H1 (cell line): ENCODE results near the gene OGFR. TPM values are rescaled to one million over a fixed set of nuclear protein-coding genes. Genes with fewer than 3 reads are reported as not detected.

Source experiments
- CTCF ChIA-PET: fragments of 300-600 bp; sonication (Branson Sonifier 250); formaldehyde crosslinking; loops from one replicate; lab custom pipeline; 2021; ENCODE audit not compliant: partially characterized antibody; lab: Charles Lee
- POLR2A ChIA-PET: fragments of 300-600 bp; sonication (Branson Sonifier 250); formaldehyde crosslinking; loops from one replicate; lab custom pipeline; 2021; ENCODE audit warnings: inconsistent platforms; ENCODE audit not compliant: partially characterized antibody; lab: Charles Lee
- DNase-seq, 2 experiments: peaks; one replicate each; pipeline versions ENCODE4 v3.0.0 to v3.0.0-alpha.2; 2010 to 2022; ENCODE audit warnings: low spot score in 2 of 2, low read depth in 1 of 2, mixed read lengths in 1 of 2
- FAIRE-seq: peaks from 2 replicates; lab custom pipeline; 2011; peaks lifted over from hg19 to GRCh38; lab: Jason Lieb, UNC
- H2AFZ ChIP-seq: 2 replicates; pipeline ENCODE4 v1.8.1; 2012; ENCODE audit warnings: low read length, inconsistent platforms
- H2AK5ac ChIP-seq: 2 replicates; pipeline ENCODE4 v1.6.1; 2013; ENCODE audit warnings: low read depth, low read length
- H2BK120ac ChIP-seq: replicated peaks from 2 replicates; pipeline ENCODE3; 2013; ENCODE audit warnings: low read depth, low read length, inconsistent platforms
- H2BK12ac ChIP-seq: 2 replicates; pipeline ENCODE4 v1.6.1; 2013; ENCODE audit warnings: low read depth, low read length
- H2BK15ac ChIP-seq: 2 replicates; pipeline ENCODE4 v1.6.1; 2013; ENCODE audit warnings: low read length
- H2BK20ac ChIP-seq: 2 replicates; pipeline ENCODE4 v1.6.1; 2013; ENCODE audit warnings: low read length
- H2BK5ac ChIP-seq: 2 replicates; pipeline ENCODE4 v1.6.1; 2013; ENCODE audit warnings: low read depth, low read length
- H3K14ac ChIP-seq: 2 replicates; pipeline ENCODE4 v1.6.1; 2013; ENCODE audit warnings: inconsistent platforms; ENCODE audit not compliant: insufficient read length
- H3K18ac ChIP-seq: 2 replicates; pipeline ENCODE4 v1.6.1; 2013; ENCODE audit warnings: low read length; ENCODE audit errors: extremely low read depth
- H3K23ac ChIP-seq: 2 replicates; pipeline ENCODE4 v1.6.1; 2013; ENCODE audit warnings: inconsistent platforms; ENCODE audit not compliant: insufficient read length
- H3K23me2 ChIP-seq: 2 replicates; pipeline ENCODE4 v1.6.1; 2013; ENCODE audit warnings: low read depth, low read length
- H3K27ac ChIP-seq: 2 replicates; pipeline ENCODE4 v1.6.1; 2011; ENCODE audit warnings: low read depth, low read length, inconsistent platforms
- H3K27me3 ChIP-seq, 4 experiments: replicated peaks in 1 of 4; 1 replicate in 1 of 4; 2 replicates in 3 of 4; pipeline versions ENCODE4 v1.6.1 to v1.8.1; 2011 to 2013; ENCODE audit warnings: low read length in 3 of 4, mild to moderate bottlenecking in 3 of 4, inconsistent platforms in 2 of 4, mixed read lengths in 2 of 4, moderate library complexity in 1 of 4; ENCODE audit not compliant: control insufficient read depth in 3 of 4, insufficient read depth in 3 of 4; ENCODE audit errors: extremely low read depth in 1 of 4
- H3K36me3 ChIP-seq, 4 experiments: 2 replicates each; pipeline versions ENCODE4 v1.6.1 to v1.8.1; 2011 to 2013; ENCODE audit warnings: mild to moderate bottlenecking in 4 of 4, low read length in 3 of 4, moderate library complexity in 2 of 4, control low read depth in 1 of 4, inconsistent platforms in 1 of 4; ENCODE audit not compliant: insufficient read depth in 4 of 4, control insufficient read depth in 2 of 4
- H3K4ac ChIP-seq: replicated peaks from 2 replicates; pipeline ENCODE3; 2013; ENCODE audit warnings: low read length, low read depth, mixed read lengths, inconsistent platforms; ENCODE audit not compliant: insufficient read length
- H3K4me1 ChIP-seq, 4 experiments: replicated peaks in 1 of 4; 1 replicate in 1 of 4; 2 replicates in 3 of 4; pipeline versions ENCODE4 v1.6.1 to v1.8.1; 2011 to 2013; ENCODE audit warnings: low read length in 3 of 4, inconsistent platforms in 2 of 4, mixed read lengths in 1 of 4; ENCODE audit not compliant: insufficient read depth in 4 of 4, control insufficient read depth in 3 of 4
- H3K4me2 ChIP-seq, 2 experiments: 2 replicates each; pipeline versions ENCODE4 v1.6.1 to v1.8.1; 2011 to 2013; ENCODE audit warnings: low read depth in 2 of 2, low read length in 2 of 2, control low read depth in 1 of 2, inconsistent platforms in 1 of 2, mild to moderate bottlenecking in 1 of 2; ENCODE audit not compliant: insufficient read depth in 1 of 2
- H3K4me3 ChIP-seq, 4 experiments: fragments of 200-600, 300-600 bp in 1 of 4; sonication (generic), shearing (Covaris generic), sonication (Bioruptor Twin) in 1 of 4; 2 replicates each; pipeline versions ENCODE4 v1.5.1 to v1.8.1; 2011 to 2016; ENCODE audit warnings: low read length in 4 of 4, low read depth in 3 of 4, control low read depth in 2 of 4, inconsistent platforms in 2 of 4, mild to moderate bottlenecking in 2 of 4, mixed read lengths in 1 of 4, moderate library complexity in 1 of 4; ENCODE audit not compliant: insufficient read depth in 2 of 4; ENCODE audit errors: extremely low read depth in 1 of 4
- H3K56ac ChIP-seq: replicated peaks from 2 replicates; pipeline ENCODE3; 2013; ENCODE audit warnings: low read depth, mild to moderate bottlenecking, mixed read lengths, low read length, inconsistent platforms; ENCODE audit not compliant: insufficient read length
- H3K79me1 ChIP-seq: 2 replicates; pipeline ENCODE4 v1.6.1; 2013; ENCODE audit warnings: low read depth, low read length, control low read depth
- H3K79me2 ChIP-seq, 2 experiments: 2 replicates each; pipeline versions ENCODE4 v1.6.1 to v1.8.1; 2012 to 2013; ENCODE audit warnings: low read length in 2 of 2, mild to moderate bottlenecking in 2 of 2, inconsistent platforms in 1 of 2; ENCODE audit not compliant: insufficient read depth in 2 of 2, control insufficient read depth in 1 of 2
- H3K9ac ChIP-seq, 4 experiments: replicated peaks in 1 of 4; 1 replicate in 1 of 4; 2 replicates in 3 of 4; pipeline versions ENCODE4 v1.6.1 to v1.8.1; 2011 to 2013; ENCODE audit warnings: low read depth in 3 of 4, low read length in 3 of 4, control low read depth in 2 of 4, mild to moderate bottlenecking in 2 of 4, moderate library complexity in 2 of 4, inconsistent platforms in 1 of 4; ENCODE audit errors: extremely low read depth in 1 of 4
- H3K9me3 ChIP-seq, 2 experiments: 2 replicates each; pipeline versions ENCODE4 v1.6.1 to v1.8.1; 2012 to 2013; ENCODE audit warnings: mild to moderate bottlenecking in 2 of 2, moderate library complexity in 2 of 2, control low read depth in 1 of 2, inconsistent platforms in 1 of 2, low read depth in 1 of 2, low read length in 1 of 2, mixed read lengths in 1 of 2; ENCODE audit not compliant: insufficient read depth in 2 of 2
- H4K20me1 ChIP-seq, 2 experiments: replicated peaks in 1 of 2; 2 replicates each; pipeline versions ENCODE3 to v1.8.1; 2011 to 2013; ENCODE audit warnings: inconsistent platforms in 2 of 2, low read length in 2 of 2, mild to moderate bottlenecking in 1 of 2; ENCODE audit not compliant: insufficient read depth in 2 of 2, control insufficient read depth in 1 of 2
- H4K5ac ChIP-seq: 2 replicates; pipeline ENCODE4 v1.6.1; 2013; ENCODE audit warnings: low read length, low read depth, mixed read lengths, inconsistent platforms; ENCODE audit not compliant: insufficient read length
- H4K8ac ChIP-seq: 2 replicates; pipeline ENCODE4 v1.8.0; 2013; ENCODE audit warnings: mild to moderate bottlenecking, moderate library complexity, low read length, inconsistent platforms; ENCODE audit not compliant: insufficient read depth; ENCODE audit errors: extremely low read depth
- H4K91ac ChIP-seq: replicated peaks from 2 replicates; pipeline ENCODE3; 2013; ENCODE audit warnings: low read length, mixed read lengths, inconsistent platforms; ENCODE audit not compliant: insufficient read length
- CREB1 ChIP-seq: IDR thresholded peaks from 2 replicates; pipeline ENCODE4 v1.6.1; 2012; ENCODE audit warnings: inconsistent platforms
- GTF2F1 ChIP-seq: IDR thresholded peaks from 2 replicates; pipeline ENCODE4 v1.6.1; 2012; ENCODE audit warnings: low read depth, low read length, improper control_type of control experiment, borderline replicate concordance
- JUN ChIP-seq: IDR thresholded peaks from 2 replicates; pipeline ENCODE4 v1.6.1; 2011; ENCODE audit warnings: low read depth, mild to moderate bottlenecking, improper control_type of control experiment, low read length
- KDM1A ChIP-seq: fragments of 200-600, 300-600 bp; sonication (generic); IDR thresholded peaks from 2 replicates; pipeline ENCODE4 v1.7.1; 2016; ENCODE audit warnings: mild to moderate bottlenecking, low read length, borderline replicate concordance
- POLR2A ChIP-seq, 2 experiments: IDR thresholded peaks; 1 replicate in 1 of 2; 2 replicates in 1 of 2; pipeline ENCODE4 v1.6.1; 2011; ENCODE audit warnings: low read depth in 2 of 2, low read length in 2 of 2, mild to moderate bottlenecking in 2 of 2; ENCODE audit errors: control extremely low read depth in 1 of 2
- POLR2AphosphoS5 ChIP-seq: IDR thresholded peaks from 2 replicates; pipeline ENCODE4 v1.6.1; 2011; ENCODE audit warnings: low read depth, low read length
- RXRA ChIP-seq: IDR thresholded peaks from 2 replicates; pipeline ENCODE4 v1.6.1; 2011; ENCODE audit warnings: low read depth, mild to moderate bottlenecking, low read length, moderate library complexity; ENCODE audit not compliant: insufficient read depth
- SIX5 ChIP-seq: IDR thresholded peaks from 2 replicates; pipeline ENCODE4 v1.6.1; 2011; ENCODE audit warnings: mild to moderate bottlenecking, low read depth, low read length
- SP4 ChIP-seq: IDR thresholded peaks from 2 replicates; pipeline ENCODE4 v1.6.1; 2012; ENCODE audit warnings: low read length, inconsistent platforms
- TBP ChIP-seq: IDR thresholded peaks from 2 replicates; pipeline ENCODE4 v1.6.1; 2011; ENCODE audit warnings: low read depth, low read length, improper control_type of control experiment
- TCF12 ChIP-seq: IDR thresholded peaks from 2 replicates; pipeline ENCODE4 v1.6.1; 2011; ENCODE audit warnings: low read depth, mild to moderate bottlenecking, low read length
- YY1 ChIP-seq: IDR thresholded peaks from 2 replicates; pipeline ENCODE4 v1.6.1; 2011; ENCODE audit warnings: low read depth, mild to moderate bottlenecking, low read length
- WGBS, 2 experiments: shearing (Covaris generic) in 1 of 2; methylation state at CpG; one replicate each; pipeline versions ENCODE4 v1.1.6 to v1.1.7; 2013 to 2015; ENCODE audit warnings: low lambda C conversion rate in 2 of 2, mixed read lengths in 2 of 2, inconsistent platforms in 1 of 2, low coverage in 1 of 2, missing lambda C conversion rate in 1 of 2; ENCODE audit not compliant: insufficient replicate concordance in 2 of 2, insufficient coverage in 1 of 2, insufficient read length in 1 of 2; ENCODE audit errors: extremely low coverage in 1 of 2, missing lambda C conversion rate in 1 of 2; 5-methylcytosine and 5-hydroxymethylcytosine counted together
- polyA plus RNA-seq, 7 experiments: library from polyadenylated mRNA; depleted of rRNA in 3 of 7; stranded (reverse) in 5 of 7; unstranded in 2 of 7; fragments of >200 nt in 5 of 7; fragments of 200-250 nt in 2 of 7; gene quantifications; 1 replicate in 5 of 7; 2 replicates in 1 of 7; 4 replicates in 1 of 7; pipeline versions ENCODE4 v1.2.1 to v1.2.3, GENCODE V29; 2011 to 2013; ENCODE audit warnings: missing spikeins in 2 of 7, mixed read lengths in 2 of 7
- total RNA-seq: library from RNA; stranded (reverse); fragmentation: NEBNext Ultra II Directional; extraction: Animal tissue kit (Norgen Biotek cat#: 25700); gene quantifications from 2 replicates; pipeline ENCODE4 v1.2.1, GENCODE V29; 2021
- TF ChIP-seq, protein P1 (sequence below): IDR thresholded peaks from 2 replicates; pipeline ENCODE4 v1.6.1; 2012; ENCODE audit warnings: inconsistent platforms

Gene OGFR
- total and polyA plus RNA-seq, 2 of the 8 experiments (the other 6 are each of a cell fraction or from before 2014, with no cell fraction given) = 13.9 to 25.1 TPM

DNA sequence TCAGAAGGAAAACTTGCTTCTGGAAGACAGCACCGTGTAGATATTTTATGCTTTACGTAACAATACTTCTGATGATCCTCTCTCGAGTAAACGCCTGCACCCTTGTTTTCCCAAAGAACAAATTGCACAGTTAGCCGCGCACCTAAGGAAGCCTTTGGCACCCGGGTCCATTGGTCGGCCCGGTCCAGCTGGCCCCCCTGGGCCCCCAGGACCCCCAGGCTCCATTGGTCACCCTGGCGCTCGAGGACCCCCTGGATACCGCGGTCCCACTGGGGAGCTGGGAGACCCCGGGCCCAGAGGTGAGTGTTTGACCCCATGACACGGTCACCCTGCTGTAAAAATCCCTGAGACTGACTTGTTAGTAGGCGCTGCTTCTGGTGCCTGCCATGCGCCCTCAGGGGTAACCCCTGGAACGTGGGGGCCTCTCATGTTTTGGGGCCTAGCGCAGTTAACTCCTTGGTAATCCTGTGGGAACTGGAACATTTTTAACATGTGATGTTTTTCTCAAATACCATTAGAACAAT lies 32.4 kb downstream of the OGFR start:
- Histone ChIP-seq H3K27me3 (no peaks in the 10 kb centered on the region), H2BK12ac (no peak overlapping the region), H2BK20ac (no peak overlapping the region), H4K91ac (no peak overlapping the region), H2BK120ac (no peak overlapping the region), H3K27ac (no peak overlapping the region), H2AK5ac (no peak overlapping the region), H3K9ac (no peak overlapping the region), H3K79me1 (no peaks in the 10 kb centered on the region), H3K9me3 (no peaks in the 10 kb centered on the region), H2AFZ (no peak overlapping the region), H2BK5ac (no peak overlapping the region), H4K5ac (no peak overlapping the region), H3K4me3 (no peak overlapping the region), H3K23ac (no peak overlapping the region), H3K4ac (no peak overlapping the region), H4K8ac (no peak overlapping the region), H3K14ac (no peak overlapping the region), H3K18ac (no peak overlapping the region), H3K4me2 (no peak overlapping the region), H3K23me2 (no peaks in the 10 kb centered on the region), H3K56ac (no peak overlapping the region), H3K79me2 (no peaks in the 10 kb centered on the region), H3K4me1 (peaks cover 0 to 10% (median 0%) of the 10 kb centered on the region in 4 experiments; a peak in 2 of 7 replicates), H4K20me1 (peaks cover 0 to 2% of the 10 kb centered on the region in 2 experiments), H3K36me3 (peaks cover 0 to 21% (median 4%) of the 10 kb centered on the region in 4 experiments; a peak in 4 of 8 replicates), H2BK15ac (no peak overlapping the region)
- CTCF ChIA-PET = interaction anchor here (1.8 to 2.1 kb wide), 2 partner anchors 10 to 45 kb away, joined by 4 to 9 read pairs; no protein-coding TSS in a partner anchor
- DNase-seq (no peak), FAIRE-seq (no peak)
- POLR2A ChIA-PET = interaction anchor here (1.3 to 2.6 kb wide), 4 partner anchors 8 to 21 kb away, joined by 3 to 11 read pairs (median 8); no protein-coding TSS in a partner anchor
- 87% methylated on average over 10 of the region's 19 CpGs; no CpG with 5 or more reads in 1 of the 2 experiments for WGBS, 2 experiments
- no peak for TF ChIP-seq SP4
- no peak for TF ChIP-seq SIX5
- TF ChIP-seq JUN = no peak
- no peak for TF ChIP-seq YY1
- no peak for TF ChIP-seq GTF2F1
- TF ChIP-seq, protein P1, sequence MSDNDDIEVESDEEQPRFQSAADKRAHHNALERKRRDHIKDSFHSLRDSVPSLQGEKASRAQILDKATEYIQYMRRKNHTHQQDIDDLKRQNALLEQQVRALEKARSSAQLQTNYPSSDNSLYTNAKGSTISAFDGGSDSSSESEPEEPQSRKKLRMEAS = no peak
- TF ChIP-seq TCF12 = no peak
- no peak for TF ChIP-seq TBP
- TF ChIP-seq RXRA = no peak
- TF ChIP-seq CREB1 = no peak
- TF ChIP-seq POLR2AphosphoS5 = no peak
- TF ChIP-seq KDM1A = no peak
- no peak for TF ChIP-seq POLR2A (IDR thresholded peaks at IDR 0.05; ENCODE audit: control extremely low read depth in 1 of 2, low read depth in 2 of 2, low read length in 2 of 2)
